HG03280 (cell line): ENCODE results near the gene RBMS3.

Experiments used
- ATAC-seq: cut with Tn5 transposase; IDR thresholded peaks from one replicate; pipeline ENCODE4 v1.9.1; 2021; ENCODE audit warnings: mild to moderate bottlenecking, moderate library complexity; ENCODE audit not compliant: unreplicated experiment

RBMS3 gene

GRCh38 chr3:29701326-29701983 is 420.6 kb downstream of the RBMS3 start:
- ATAC-seq: no peak

- ATAC-seq: no peak
Observed at GRCh38 chr3:29705906-29706844, 425.3 kb downstream of the RBMS3 start.

GRCh38 chr3:29708884-29709283 is 428.0 kb downstream of the RBMS3 start:
- ATAC-seq: no peak

- ATAC-seq: no peak
Observed at GRCh38 chr3:29711255-29711771, 430.4 kb downstream of the RBMS3 start.

- ATAC-seq: no peak
Observed at GRCh38 chr3:29716213-29716612, 435.3 kb downstream of the RBMS3 start.

GRCh38 chr3:29718661-29719065 is 437.8 kb downstream of the RBMS3 start:
- no peak for ATAC-seq

GRCh38 chr3:29720665-29721064 is 439.8 kb downstream of the RBMS3 start:
- ATAC-seq: no peak

GRCh38 chr3:29721789-29722188 is 440.9 kb downstream of the RBMS3 start:
- no peak for ATAC-seq

GRCh38 chr3:29731050-29731449 is 450.2 kb downstream of the RBMS3 start:
- ATAC-seq: no peak

- ATAC-seq: no peak
Observed at GRCh38 chr3:29741231-29741630, 460.4 kb downstream of the RBMS3 start.

- no peak for ATAC-seq
Observed at GRCh38 chr3:29745232-29745870, 464.5 kb downstream of the RBMS3 start.

GRCh38 chr3:29746163-29746760 is 465.4 kb downstream of the RBMS3 start:
- no peak for ATAC-seq

- ATAC-seq: no peak
Observed at GRCh38 chr3:29747991-29748390, 467.1 kb downstream of the RBMS3 start.

- ATAC-seq: no peak
Observed at GRCh38 chr3:29751647-29752314, 470.9 kb downstream of the RBMS3 start.

GRCh38 chr3:29754346-29754745 is 473.5 kb downstream of the RBMS3 start:
- ATAC-seq: peak; percentile 58

GRCh38 chr3:29755416-29755815 is 474.5 kb downstream of the RBMS3 start:
- no peak for ATAC-seq

GRCh38 chr3:29757054-29757777 is 476.3 kb downstream of the RBMS3 start:
- no peak for ATAC-seq

GRCh38 chr3:29758108-29758433 is 477.2 kb downstream of the RBMS3 start:
- no peak for ATAC-seq

- ATAC-seq: no peak
Observed at GRCh38 chr3:29758434-29759322, 477.8 kb downstream of the RBMS3 start.
